ENCODE results near the gene CASZ1.

Gene CASZ1

DNA sequence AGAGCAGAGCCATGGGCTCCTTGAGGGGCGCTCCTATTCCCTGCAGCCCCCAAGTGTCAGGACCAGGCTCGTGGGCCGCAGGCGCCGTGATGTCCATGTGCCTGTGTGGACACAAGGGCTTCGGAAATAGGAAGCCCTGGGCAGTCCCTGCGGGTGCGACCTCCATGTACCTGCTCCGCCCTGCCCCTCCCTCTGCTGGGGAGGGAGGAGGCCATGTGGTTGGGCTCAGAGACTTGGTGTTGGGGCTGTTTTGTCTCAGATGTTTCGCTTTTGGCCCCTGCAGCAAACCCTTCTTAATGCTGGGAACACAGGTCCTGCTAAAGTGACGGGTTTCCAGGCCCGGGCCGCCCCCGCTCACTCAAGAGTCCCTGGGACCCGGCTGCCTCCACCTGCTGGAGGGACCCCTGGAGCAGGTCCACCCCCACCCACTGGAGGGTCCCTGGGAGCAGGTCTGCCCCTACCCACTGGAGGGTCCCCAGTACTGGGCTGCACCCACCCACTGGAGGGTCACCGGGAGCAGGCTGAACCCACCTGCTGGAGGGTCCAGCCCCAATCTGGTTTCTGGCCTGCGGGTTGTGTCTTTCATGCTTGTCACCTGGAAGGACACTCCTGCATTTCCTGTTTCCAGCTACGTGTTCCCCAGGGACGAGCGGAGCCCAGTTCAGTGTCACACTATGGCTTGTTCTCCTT lies 165.2 kb downstream of the CASZ1 start:
- no peaks in the 10 kb centered on the region for H3K4me1 ChIP-seq (ENCODE audit: insufficient read depth, low read length)
- no peak for ATAC-seq (ENCODE audit: insufficient read depth, low read depth)
- H2AFZ ChIP-seq (ENCODE audit: low read depth, low read length) = no peak overlapping the region
- H3K36me3 ChIP-seq (ENCODE audit: insufficient read depth, low read length) = peaks cover 13% of the 10 kb centered on the region
- TF ChIP-seq, protein P1, sequence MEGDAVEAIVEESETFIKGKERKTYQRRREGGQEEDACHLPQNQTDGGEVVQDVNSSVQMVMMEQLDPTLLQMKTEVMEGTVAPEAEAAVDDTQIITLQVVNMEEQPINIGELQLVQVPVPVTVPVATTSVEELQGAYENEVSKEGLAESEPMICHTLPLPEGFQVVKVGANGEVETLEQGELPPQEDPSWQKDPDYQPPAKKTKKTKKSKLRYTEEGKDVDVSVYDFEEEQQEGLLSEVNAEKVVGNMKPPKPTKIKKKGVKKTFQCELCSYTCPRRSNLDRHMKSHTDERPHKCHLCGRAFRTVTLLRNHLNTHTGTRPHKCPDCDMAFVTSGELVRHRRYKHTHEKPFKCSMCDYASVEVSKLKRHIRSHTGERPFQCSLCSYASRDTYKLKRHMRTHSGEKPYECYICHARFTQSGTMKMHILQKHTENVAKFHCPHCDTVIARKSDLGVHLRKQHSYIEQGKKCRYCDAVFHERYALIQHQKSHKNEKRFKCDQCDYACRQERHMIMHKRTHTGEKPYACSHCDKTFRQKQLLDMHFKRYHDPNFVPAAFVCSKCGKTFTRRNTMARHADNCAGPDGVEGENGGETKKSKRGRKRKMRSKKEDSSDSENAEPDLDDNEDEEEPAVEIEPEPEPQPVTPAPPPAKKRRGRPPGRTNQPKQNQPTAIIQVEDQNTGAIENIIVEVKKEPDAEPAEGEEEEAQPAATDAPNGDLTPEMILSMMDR (IDR thresholded peaks at IDR 0.05; ENCODE audit: borderline replicate concordance, extremely low read depth, low read length, poor library complexity, severe bottlenecking) = no peak
- no peak for TF ChIP-seq EZH2 (IDR thresholded peaks at IDR 0.05; ENCODE audit: borderline replicate concordance, low read depth, low read length, severe bottlenecking)
- H3K9me3 ChIP-seq (ENCODE audit: insufficient read depth, low read length, severe bottlenecking) = no peaks in the 10 kb centered on the region
- H3K27ac ChIP-seq (ENCODE audit: low read length) = no peak overlapping the region
- no peak overlapping the region for H3K9ac ChIP-seq (ENCODE audit: low read depth, low read length)
- no peak overlapping the region for H3K4me2 ChIP-seq (ENCODE audit: insufficient read depth, low read length)
- no peaks in the 10 kb centered on the region; the same call in 1 of the 2 replicates for H4K20me1 ChIP-seq (ENCODE audit: insufficient read depth, low read length)
- DNase-seq = no peak
- no peaks in the 10 kb centered on the region for H3K79me2 ChIP-seq (ENCODE audit: insufficient read depth, low read length)
- H3K4me3 ChIP-seq (ENCODE audit: low read depth in 1 of 2, low read length in 2 of 2) = no peak overlapping the region
- no peaks in the 10 kb centered on the region for H3K27me3 ChIP-seq (ENCODE audit: insufficient read depth, low read length, poor library complexity)

DNA sequence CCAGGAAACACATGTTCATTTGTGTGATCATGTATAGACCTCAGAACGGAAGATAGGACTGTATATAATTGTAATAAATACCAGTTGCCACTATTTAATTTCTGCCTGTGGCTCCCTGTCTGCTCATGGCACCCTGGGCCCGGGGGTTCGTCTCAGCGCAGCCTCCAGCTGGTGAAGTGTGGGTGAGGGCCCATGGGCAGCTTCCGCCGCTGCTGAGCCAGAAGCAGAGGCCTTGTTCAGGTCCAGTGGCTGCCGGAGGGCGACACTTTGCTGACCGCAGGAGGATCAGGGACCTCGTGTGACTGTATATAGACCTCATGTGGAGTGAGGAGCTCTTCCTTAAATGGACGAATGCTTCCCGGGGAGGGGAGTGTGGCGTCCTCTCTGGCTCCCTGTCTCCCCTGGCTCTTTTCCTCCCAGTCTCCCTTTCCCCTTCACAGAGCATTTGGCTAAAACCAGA lies 165.8 kb downstream of the CASZ1 start:
- H3K27ac ChIP-seq (ENCODE audit: low read length) = no peak overlapping the region; the same call in 1 of the 2 replicates
- H4K20me1 ChIP-seq (ENCODE audit: insufficient read depth, low read length) = no peaks in the 10 kb centered on the region; the same call in 1 of the 2 replicates
- no peak overlapping the region for H3K4me2 ChIP-seq (ENCODE audit: insufficient read depth, low read length)
- no peak overlapping the region for H3K9ac ChIP-seq (ENCODE audit: low read depth, low read length)
- H3K36me3 ChIP-seq (ENCODE audit: insufficient read depth, low read length) = peaks cover 13% of the 10 kb centered on the region
- DNase-seq (no peak), ATAC-seq (ENCODE audit: insufficient read depth, low read depth) (no peak)
- no peaks in the 10 kb centered on the region for H3K79me2 ChIP-seq (ENCODE audit: insufficient read depth, low read length)
- no peak overlapping the region for H2AFZ ChIP-seq (ENCODE audit: low read depth, low read length)
- H3K4me1 ChIP-seq (ENCODE audit: insufficient read depth, low read length) = no peaks in the 10 kb centered on the region
- no peak for TF ChIP-seq EZH2 (IDR thresholded peaks at IDR 0.05; ENCODE audit: borderline replicate concordance, low read depth, low read length, severe bottlenecking)
- TF ChIP-seq, protein P1 (IDR thresholded peaks at IDR 0.05; ENCODE audit: borderline replicate concordance, extremely low read depth, low read length, poor library complexity, severe bottlenecking) = no peak
- no peaks in the 10 kb centered on the region for H3K9me3 ChIP-seq (ENCODE audit: insufficient read depth, low read length, severe bottlenecking)
- no peak overlapping the region for H3K4me3 ChIP-seq (ENCODE audit: low read depth in 1 of 2, low read length in 2 of 2)
- H3K27me3 ChIP-seq (ENCODE audit: insufficient read depth, low read length, poor library complexity) = no peaks in the 10 kb centered on the region

DNA sequence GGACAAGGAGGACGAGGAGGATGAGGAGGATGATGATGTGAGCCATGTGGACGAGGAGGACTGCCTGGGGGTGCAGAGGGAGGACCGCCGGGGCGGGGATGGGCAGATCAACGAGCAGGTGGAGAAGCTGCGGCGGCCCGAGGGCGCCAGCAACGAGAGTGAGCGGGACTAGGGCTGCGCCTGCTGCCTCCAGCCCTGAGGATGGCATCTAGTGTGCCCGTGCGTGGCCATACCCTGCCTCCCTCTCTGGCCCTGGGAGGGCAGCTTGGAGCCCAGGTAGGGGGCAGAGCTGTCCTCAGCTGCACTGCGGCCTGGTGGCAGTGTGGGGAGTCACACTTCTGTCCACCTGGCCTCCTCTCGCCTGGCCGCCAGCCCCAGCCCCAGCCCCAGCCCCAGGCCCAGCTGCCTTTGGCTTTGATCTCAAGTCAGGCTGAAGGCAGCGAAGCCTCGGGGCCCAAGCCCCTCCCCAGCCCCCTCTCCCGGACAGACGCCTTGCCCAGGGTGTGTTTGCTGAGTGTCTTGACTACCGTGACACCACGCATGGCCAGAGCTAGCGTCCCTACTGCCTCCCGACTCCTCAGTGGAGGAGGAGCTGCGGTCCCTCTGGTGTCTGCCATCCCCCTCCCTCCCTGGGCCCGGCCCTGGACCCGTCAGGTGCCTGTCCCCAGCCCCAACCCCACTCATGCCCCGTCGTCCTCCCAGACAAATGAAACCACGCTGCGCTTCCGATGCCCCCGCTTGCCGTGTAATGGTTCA lies 166.5 kb downstream of the CASZ1 start:
- H3K4me1 ChIP-seq (ENCODE audit: insufficient read depth, low read length) = no peaks in the 10 kb centered on the region
- no peaks in the 10 kb centered on the region for H3K9me3 ChIP-seq (ENCODE audit: insufficient read depth, low read length, severe bottlenecking)
- no peaks in the 10 kb centered on the region for H3K79me2 ChIP-seq (ENCODE audit: insufficient read depth, low read length)
- DNase-seq (no peak), ATAC-seq (ENCODE audit: insufficient read depth, low read depth) (no peak)
- no peak overlapping the region for H3K27ac ChIP-seq (ENCODE audit: low read length)
- no peak overlapping the region for H3K4me3 ChIP-seq (ENCODE audit: low read depth in 1 of 2, low read length in 2 of 2)
- no peak overlapping the region for H3K4me2 ChIP-seq (ENCODE audit: insufficient read depth, low read length)
- H3K27me3 ChIP-seq (ENCODE audit: insufficient read depth, low read length, poor library complexity) = no peaks in the 10 kb centered on the region
- H3K9ac ChIP-seq (ENCODE audit: low read depth, low read length) = no peak overlapping the region
- TF ChIP-seq, protein P1 (IDR thresholded peaks at IDR 0.05; ENCODE audit: borderline replicate concordance, extremely low read depth, low read length, poor library complexity, severe bottlenecking) = no peak
- TF ChIP-seq EZH2 (IDR thresholded peaks at IDR 0.05; ENCODE audit: borderline replicate concordance, low read depth, low read length, severe bottlenecking) = no peak
- H3K36me3 ChIP-seq (ENCODE audit: insufficient read depth, low read length) = peaks cover 13% of the 10 kb centered on the region
- H2AFZ ChIP-seq (ENCODE audit: low read depth, low read length) = no peak overlapping the region
- H4K20me1 ChIP-seq (ENCODE audit: insufficient read depth, low read length) = no peaks in the 10 kb centered on the region; the same call in 1 of the 2 replicates

Data from DND-41 (cell line).